Anterior cingulate cortex (tissue), 58 donors: Measurements from ENCODE around the gene EIF5.

Experiments
- DNase-seq, 58 donors: peaks; one replicate each; lab custom pipeline; 2025; lab: John Stamatoyannopoulos, UW

Gene EIF5

DNA sequence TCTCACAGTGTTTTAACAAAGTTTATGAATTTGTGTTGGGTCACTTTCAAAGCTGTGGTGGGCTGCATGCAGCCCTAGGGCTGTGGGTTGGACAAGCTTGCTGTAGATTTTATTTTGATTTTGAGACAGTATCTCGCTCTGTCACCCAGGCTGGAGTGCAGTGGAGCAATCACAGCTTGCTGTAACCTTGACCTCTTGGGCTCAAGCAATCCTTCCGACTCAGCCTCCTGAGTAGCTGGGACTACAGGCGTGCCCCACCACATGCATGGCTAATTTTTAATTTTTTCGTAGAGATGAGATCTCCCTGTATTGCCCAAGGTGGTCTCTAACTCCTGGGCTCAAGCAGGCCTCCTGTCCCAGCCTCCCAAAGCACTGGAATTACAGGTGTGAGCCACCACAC, 56.6 kb downstream of the EIF5 start:
- no peak for DNase-seq

DNA sequence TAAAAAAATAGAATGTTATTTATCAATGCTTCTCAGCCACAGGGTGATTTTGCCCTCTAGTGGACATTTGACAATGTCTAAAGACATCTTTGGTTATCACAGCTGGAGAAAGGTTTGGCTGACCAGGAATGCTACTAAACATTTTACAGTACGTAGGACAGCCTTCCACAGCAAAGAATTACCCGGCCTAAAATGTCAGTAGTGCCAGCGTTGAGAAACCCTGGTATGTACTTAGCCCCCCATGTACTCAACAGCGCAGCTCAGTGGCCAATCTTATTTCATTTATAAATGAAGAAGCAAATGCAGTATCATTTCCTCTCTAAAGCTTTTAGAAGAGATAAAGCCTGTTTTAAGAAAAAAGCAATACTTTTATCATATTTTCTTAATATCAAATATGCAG, 57.0 kb downstream of the EIF5 start:
- peak in 1 of 58 donors; percentile 13 for DNase-seq

DNA sequence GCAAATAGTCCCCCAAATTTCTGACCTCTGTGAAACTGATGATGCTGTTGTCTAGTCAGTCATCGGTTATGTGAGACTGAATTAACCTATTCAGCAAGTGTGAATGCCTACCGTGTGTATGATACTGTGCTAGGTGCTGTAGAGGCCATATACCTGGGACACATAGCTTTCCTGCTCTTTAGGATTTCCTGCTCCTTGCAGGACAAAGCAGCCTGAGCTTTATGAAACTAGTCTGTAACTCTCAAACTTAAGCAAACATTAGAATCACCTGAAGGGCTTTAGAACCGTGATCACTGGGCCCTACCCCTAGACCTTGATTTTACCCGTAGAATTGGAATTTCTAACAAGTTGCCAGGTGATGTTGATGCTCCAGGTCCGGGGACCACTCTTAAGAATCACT, 58.1 kb downstream of the EIF5 start:
- DNase-seq: no peak

DNA sequence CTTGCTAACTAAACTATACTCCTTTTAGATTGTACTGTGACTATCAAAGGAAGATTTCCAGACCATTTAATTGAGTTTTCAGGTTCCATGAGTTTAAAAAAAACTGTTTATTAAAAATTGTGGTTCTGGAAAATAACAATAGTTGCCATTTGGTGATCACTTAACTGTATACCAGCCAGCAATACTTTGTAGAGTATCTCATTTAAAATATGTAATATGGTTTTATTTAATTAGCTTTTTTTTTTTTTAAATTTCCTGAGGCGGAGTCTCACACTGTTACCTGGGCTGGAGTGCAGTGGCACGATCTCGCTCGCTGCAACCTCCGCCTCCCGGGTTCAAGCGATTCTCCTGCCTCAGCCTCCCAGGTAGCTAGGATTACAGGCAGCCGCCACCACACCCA, 58.5 kb downstream of the EIF5 start:
- no peak for DNase-seq

DNA sequence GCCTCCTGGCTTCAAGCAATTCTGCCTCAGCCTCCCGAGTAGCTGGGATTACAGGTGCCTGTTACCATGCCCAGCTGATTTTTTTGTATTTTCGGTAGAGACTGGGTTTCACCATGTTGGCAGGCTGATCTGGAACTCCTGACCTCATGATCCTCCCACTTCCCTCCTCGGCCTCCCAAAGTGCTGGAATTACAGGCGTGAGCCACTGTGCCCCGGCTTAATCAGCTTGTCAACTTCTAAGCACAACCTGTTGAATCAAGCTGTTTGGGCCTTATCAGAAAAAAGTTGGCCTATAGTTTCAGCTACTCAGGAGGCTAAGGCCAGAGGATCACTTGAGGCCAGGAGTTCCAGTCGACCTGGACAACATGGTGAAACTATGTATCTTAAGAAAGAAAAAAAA, 59.0 kb downstream of the EIF5 start:
- DNase-seq: no peak

DNA sequence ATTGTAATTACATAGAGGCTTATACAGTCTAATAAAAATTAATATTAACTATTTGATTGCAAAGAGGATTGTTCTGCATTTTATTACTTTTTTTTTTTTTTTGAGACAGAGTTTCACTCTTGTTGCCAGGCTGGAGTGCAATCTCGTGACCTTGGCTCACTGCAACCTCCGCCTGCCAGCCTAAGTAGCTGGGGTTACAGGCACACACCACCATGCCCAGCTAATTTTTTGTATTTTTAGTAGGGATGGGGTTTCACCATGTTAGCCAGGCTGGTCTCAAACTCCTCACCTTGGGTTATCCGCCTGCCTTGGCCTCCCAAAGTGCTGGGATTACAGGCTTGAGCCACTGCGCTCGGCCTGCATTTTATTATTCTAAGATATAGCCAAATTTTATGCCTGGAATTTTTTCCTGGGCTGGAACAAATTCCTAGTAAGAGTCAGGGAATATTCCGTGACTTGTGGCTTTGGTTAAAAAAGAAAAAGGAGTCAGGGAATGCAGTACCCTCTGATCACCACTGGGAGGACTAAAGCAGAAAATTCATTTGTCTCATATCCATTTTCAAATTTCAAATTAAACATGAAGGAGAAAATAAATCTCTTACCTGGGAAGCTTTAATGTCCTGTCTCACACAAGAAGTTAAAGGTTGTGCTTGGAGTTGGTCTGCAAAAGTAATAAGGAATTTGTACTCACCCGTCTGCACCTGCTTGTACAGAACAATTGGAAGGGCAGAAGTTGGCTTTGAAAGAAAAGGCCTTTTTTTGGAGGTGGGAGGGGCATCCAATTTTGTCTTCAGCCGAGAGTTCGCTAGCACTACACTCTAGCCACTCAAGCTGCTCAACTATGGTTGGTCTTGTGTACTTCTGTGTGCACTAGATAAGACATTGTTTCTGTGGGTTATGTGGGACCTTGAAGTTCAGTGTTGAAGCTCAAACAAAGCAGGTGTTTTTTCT, 59.9 kb downstream of the EIF5 start:
- peak in 1 of 58 donors; percentile 16 for DNase-seq
